Osteocyte (in vitro differentiated cells): Measurements from ENCODE around the gene HOXB9. TPM values are rescaled to one million over a fixed set of nuclear protein-coding genes. Genes with fewer than 3 reads are reported as not detected.
A peak's percentile ranks its signal among the peaks of the same experiment; 100 is the strongest.

Experiments used
- DNase-seq: peaks from one replicate; pipeline ENCODE4 v3.0.0; 2021; ENCODE audit warnings: mixed read lengths; ENCODE audit not compliant: unreplicated experiment; ENCODE audit errors: extremely low spot score
- H3K27ac Mint-ChIP-seq: one replicate; pipeline ENCODE4 v1.8.0; 2021; ENCODE audit warnings: mild to moderate bottlenecking, mixed read lengths; ENCODE audit not compliant: unreplicated experiment
- H3K27me3 Mint-ChIP-seq: one replicate; pipeline ENCODE4 v1.8.0; 2021; ENCODE audit warnings: mixed read lengths; ENCODE audit not compliant: unreplicated experiment
- H3K36me3 Mint-ChIP-seq: one replicate; pipeline ENCODE4 v1.8.0; 2021; ENCODE audit warnings: mixed read lengths; ENCODE audit not compliant: unreplicated experiment
- H3K4me1 Mint-ChIP-seq: one replicate; pipeline ENCODE4 v1.8.0; 2021; ENCODE audit warnings: mixed read lengths; ENCODE audit not compliant: unreplicated experiment
- H3K4me3 Mint-ChIP-seq: one replicate; pipeline ENCODE4 v1.8.0; 2021; ENCODE audit warnings: mild to moderate bottlenecking, moderate library complexity, mixed read lengths; ENCODE audit not compliant: unreplicated experiment
- H3K9me3 Mint-ChIP-seq: one replicate; pipeline ENCODE4 v1.8.0; 2021; ENCODE audit warnings: mixed read lengths; ENCODE audit not compliant: unreplicated experiment
- CTCF ChIP-seq: fragments of 200-600 bp; sonication (generic); IDR thresholded peaks from 2 replicates; pipeline ENCODE4 v1.5.0; 2021; ENCODE audit warnings: antibody characterized with exemption, mild to moderate bottlenecking, moderate library complexity
- total RNA-seq: library from RNA; stranded (reverse); gene quantifications from 2 replicates; pipeline ENCODE4 v1.2.1, GENCODE V29; 2021

HOXB9 gene
- total RNA-seq, 1 donor from 2014 or later: not detected

- no peaks in the 10 kb centered on the region for H3K36me3 Mint-ChIP-seq
- H3K4me1 Mint-ChIP-seq: no peaks in the 10 kb centered on the region
- TF ChIP-seq CTCF: no peak
- no peak overlapping the region for H3K27ac Mint-ChIP-seq
- no peak overlapping the region for H3K4me3 Mint-ChIP-seq
- DNase-seq: no peak
- H3K9me3 Mint-ChIP-seq: no peaks in the 10 kb centered on the region
- H3K27me3 Mint-ChIP-seq: peaks cover 99% of the 10 kb centered on the region
Measured at GRCh38 chr17:48639982-48640857, 14.1 kb upstream of the HOXB9 start.

GRCh38 chr17:48639136-48639535 lies 13.0 kb upstream of the HOXB9 start:
- TF ChIP-seq CTCF: no peak
- Mint-ChIP-seq H3K36me3 (no peaks in the 10 kb centered on the region), H3K4me3 (no peak overlapping the region), H3K4me1 (no peaks in the 10 kb centered on the region), H3K27ac (no peak overlapping the region), H3K27me3 (peaks cover 99% of the 10 kb centered on the region), H3K9me3 (no peaks in the 10 kb centered on the region)
- no peak for DNase-seq

GRCh38 chr17:48637323-48638260 lies 11.4 kb upstream of the HOXB9 start:
- Mint-ChIP-seq H3K27me3 (peaks cover 96% of the 10 kb centered on the region), H3K4me3 (no peak overlapping the region), H3K36me3 (no peaks in the 10 kb centered on the region), H3K27ac (no peak overlapping the region), H3K4me1 (no peaks in the 10 kb centered on the region), H3K9me3 (no peaks in the 10 kb centered on the region)
- DNase-seq: no peak
- TF ChIP-seq CTCF: no peak

GRCh38 chr17:48636177-48637018 lies 10.2 kb upstream of the HOXB9 start:
- DNase-seq: no peak
- H3K4me1 Mint-ChIP-seq: no peaks in the 10 kb centered on the region
- no peaks in the 10 kb centered on the region for H3K36me3 Mint-ChIP-seq
- no peak overlapping the region for H3K27ac Mint-ChIP-seq
- peak; percentile 41 for TF ChIP-seq CTCF
- H3K27me3 Mint-ChIP-seq: peaks cover 96% of the 10 kb centered on the region
- H3K4me3 Mint-ChIP-seq: no peak overlapping the region
- no peaks in the 10 kb centered on the region for H3K9me3 Mint-ChIP-seq
